HepG2 (cell line): ENCODE results near the gene ACSS3. TPM values are rescaled to one million over a fixed set of nuclear protein-coding genes. Genes with fewer than 3 reads are reported as not detected.

Experiments used
- ATAC-seq: fragments of 200-7000 bp; cut with Tn5 transposase; 3 replicates; pipeline ENCODE4 v1.9.1; 2020; ENCODE audit warnings: mild to moderate bottlenecking, moderate library complexity
- BruUV-seq: library from RNA; stranded (reverse); fragments of 400-500 nt; replicated peaks from 2 replicates; lab custom pipeline; 2021; lab: Mats Ljungman, UMichigan
- CTCF ChIA-PET: fragments of 300-600 bp; formaldehyde crosslinking; extraction: SDS; loops from one replicate; lab custom pipeline; 2021; ENCODE audit warnings: low total read pairs, inconsistent platforms, low intra/inter-chr PET ratio; lab: Yijun Ruan, JAX
- POLR2A ChIA-PET: fragments of 350-600 bp; sonication (Branson Sonifier 250); formaldehyde crosslinking; loops from one replicate; lab custom pipeline; 2020; ENCODE audit warnings: antibody characterized with exemption, inconsistent platforms; lab: Yijun Ruan, JAX
- DNase-seq: peaks from one replicate; pipeline ENCODE4 v3.0.0-alpha.2; 2015; ENCODE audit warnings: low spot score
- FAIRE-seq: peaks from 3 replicates; lab custom pipeline; 2011; peaks lifted over from hg19 to GRCh38; lab: Jason Lieb, UNC
- H2AFZ ChIP-seq: one replicate; pipeline ENCODE4 v1.6.1; 2011; ENCODE audit warnings: low read length, inconsistent platforms
- H3K27ac ChIP-seq: fragments of 300-600 bp; 3 replicates; pipeline ENCODE4 v1.8.0; 2011; ENCODE audit warnings: mixed run types, mild to moderate bottlenecking, mixed read lengths, low read length, inconsistent platforms; ENCODE audit not compliant: insufficient read depth; ENCODE audit errors: extremely low read length
- H3K27me3 ChIP-seq, 2 experiments: fragments of 200-600 bp in 1 of 2; 2 replicates in 1 of 2; 3 replicates in 1 of 2; pipeline versions ENCODE4 v1.6.0 to v1.8.0; 2011; ENCODE audit warnings: low read length in 2 of 2, mild to moderate bottlenecking in 2 of 2, moderate library complexity in 2 of 2, inconsistent platforms in 1 of 2; ENCODE audit not compliant: insufficient read depth in 2 of 2, control insufficient read depth in 1 of 2
- H3K36me3 ChIP-seq, 2 experiments: fragments of 200-600 bp in 1 of 2; replicated peaks in 1 of 2; 2 replicates in 1 of 2; 3 replicates in 1 of 2; pipeline versions ENCODE4 v1.5.1 to v1.8.0; 2011; ENCODE audit warnings: low read length in 2 of 2, inconsistent platforms in 1 of 2; ENCODE audit not compliant: insufficient read depth in 2 of 2, control insufficient read depth in 1 of 2
- H3K4me1 ChIP-seq: 2 replicates; pipeline ENCODE4 v1.5.1; 2012; ENCODE audit warnings: low read length, inconsistent platforms; ENCODE audit not compliant: insufficient read depth
- H3K4me2 ChIP-seq: 2 replicates; pipeline ENCODE4 v1.6.0; 2011; ENCODE audit warnings: low read depth, low read length, inconsistent platforms
- H3K4me3 ChIP-seq, 3 experiments: fragments of 200-600 bp in 1 of 3; sonication (generic), shearing (Covaris generic) in 1 of 3; replicated peaks in 1 of 3; 2 replicates each; pipeline ENCODE4 v1.5.1; 2011 to 2016; ENCODE audit warnings: low read length in 3 of 3, inconsistent platforms in 2 of 3, low read depth in 2 of 3, mild to moderate bottlenecking in 2 of 3, control low read depth in 1 of 3, mixed read lengths in 1 of 3; ENCODE audit not compliant: insufficient read depth in 1 of 3
- H3K79me2 ChIP-seq: one replicate; pipeline ENCODE4 v1.6.1; 2011; ENCODE audit warnings: low read length, inconsistent platforms; ENCODE audit not compliant: insufficient read depth
- H3K9ac ChIP-seq: 2 replicates; pipeline ENCODE4 v1.6.0; 2011; ENCODE audit warnings: mild to moderate bottlenecking, low read depth, low read length, inconsistent platforms; ENCODE audit not compliant: insufficient read depth
- H3K9me3 ChIP-seq: 2 replicates; pipeline ENCODE4 v1.5.1; 2012; ENCODE audit warnings: mild to moderate bottlenecking, low read length
- H4K20me1 ChIP-seq: 2 replicates; pipeline ENCODE4 v1.6.0; 2011; ENCODE audit warnings: inconsistent platforms, mild to moderate bottlenecking, low read length, moderate library complexity; ENCODE audit not compliant: insufficient read depth
- BRCA1 ChIP-seq: sonication (generic); formaldehyde crosslinking; IDR thresholded peaks from 2 replicates; pipeline ENCODE4 v1.4.0; 2020; ENCODE audit warnings: missing genetic modification reagents
- CC2D1A ChIP-seq: sonication (generic); formaldehyde crosslinking; IDR thresholded peaks from 2 replicates; pipeline ENCODE4 v1.8.1; 2023; ENCODE audit warnings: mild to moderate bottlenecking, missing genetic modification reagents
- ELF4 ChIP-seq: sonication (generic); formaldehyde crosslinking; IDR thresholded peaks from 2 replicates; pipeline ENCODE4 v1.5.0; 2020; ENCODE audit warnings: missing genetic modification reagents, mild to moderate bottlenecking, moderate library complexity, borderline replicate concordance
- FOXJ3 ChIP-seq: sonication (generic); formaldehyde crosslinking; IDR thresholded peaks from 2 replicates; pipeline ENCODE4 v1.4.0; 2020; ENCODE audit warnings: missing genetic modification reagents, mild to moderate bottlenecking, borderline replicate concordance
- MTF1 ChIP-seq: sonication (generic); formaldehyde crosslinking; IDR thresholded peaks from 2 replicates; pipeline ENCODE4 v1.5.0; 2020; ENCODE audit warnings: missing genetic modification reagents
- MTF2 ChIP-seq: sonication (generic); formaldehyde crosslinking; IDR thresholded peaks from 2 replicates; pipeline ENCODE4 v1.5.0; 2020; ENCODE audit warnings: missing genetic modification reagents, borderline replicate concordance
- TCF12 ChIP-seq, 2 experiments: fragments of 450-650 bp in 1 of 2; sonication (generic) in 1 of 2; formaldehyde crosslinking in 1 of 2; IDR thresholded peaks; 2 replicates each; pipeline versions ENCODE4 v1.6.1 to v1.8.0; 2017 to 2022; ENCODE audit warnings: antibody characterized with exemption in 1 of 2, mild to moderate bottlenecking in 1 of 2, missing genetic modification reagents in 1 of 2, moderate library complexity in 1 of 2
- WIZ ChIP-seq: sonication (generic); formaldehyde crosslinking; IDR thresholded peaks from 2 replicates; pipeline ENCODE4 v1.5.1; 2020; ENCODE audit warnings: mild to moderate bottlenecking, missing genetic modification reagents
- ZHX1 ChIP-seq: sonication (generic); formaldehyde crosslinking; IDR thresholded peaks from 2 replicates; pipeline ENCODE4 v1.8.1; 2022; ENCODE audit warnings: low read depth, mild to moderate bottlenecking, missing genetic modification reagents
- ZNF577 ChIP-seq: sonication (generic); formaldehyde crosslinking; IDR thresholded peaks from 2 replicates; pipeline ENCODE4 v1.4.0; 2020; ENCODE audit warnings: mild to moderate bottlenecking, low read depth, missing genetic modification reagents, borderline replicate concordance
- ZNF749 ChIP-seq: sonication (generic); formaldehyde crosslinking; IDR thresholded peaks from 2 replicates; pipeline ENCODE4 v1.8.0; 2022; ENCODE audit warnings: mild to moderate bottlenecking, missing genetic modification reagents, moderate library complexity, borderline replicate concordance
- ZUFSP ChIP-seq: sonication (generic); formaldehyde crosslinking; IDR thresholded peaks from 2 replicates; pipeline ENCODE4 v1.9.0; 2021; ENCODE audit warnings: missing genetic modification reagents, mild to moderate bottlenecking, borderline replicate concordance
- WGBS: methylation state at CpG from one replicate; pipeline ENCODE4 v1.1.6; 2017; ENCODE audit warnings: low lambda C conversion rate; 5-methylcytosine and 5-hydroxymethylcytosine counted together
- in situ Hi-C: cut with HindIII; loops from 2 replicates; pipeline ENCODE4 v1.10.0; 2017; ENCODE audit warnings: low pct_unique_long_range_greater_than_20kb; ENCODE audit not compliant: extremely low pct_ligation_motif_present
- intact Hi-C: fragments of 100-400 bp; cut with micrococcal nuclease; formaldehyde crosslinking; loops from one replicate; pipeline ENCODE4 v1.10.0; 2022; ENCODE audit not compliant: unreplicated experiment
- polyA plus RNA-seq, 8 experiments: library from polyadenylated mRNA; depleted of rRNA in 3 of 8; stranded (reverse) in 7 of 8; unstranded in 1 of 8; fragments of >200 nt; fragmentation: Illumina TruSeq in 4 of 8; extraction: Trizol in 4 of 8; gene quantifications; 2 replicates each; pipeline versions ENCODE4 v1.2.1 to v1.2.3, GENCODE V29; 2011 to 2016; ENCODE audit warnings: low read depth in 4 of 8, missing spikeins in 1 of 8, mixed read lengths in 1 of 8; ENCODE audit not compliant: insufficient read depth in 1 of 8
- total RNA-seq, 5 experiments: library from RNA; depleted of rRNA; stranded (reverse); fragments of >200 nt; fragmentation: Illumina TruSeq; extraction: Trizol; gene quantifications; 2 replicates each; pipeline ENCODE4 v1.2.3, GENCODE V29; 2016; ENCODE audit warnings: low read depth in 1 of 5

The ACSS3 gene
- total and polyA plus RNA-seq, 2 of the 13 experiments (the other 11 are each of a cell fraction or from before 2014, with no cell fraction given), result 79.5 to 86.3 TPM

- DNase-seq, result no peak
- no peak for FAIRE-seq
- WGBS, result 100% methylated on average over 2 of the region's 2 CpGs
- Histone ChIP-seq H3K9me3 (no peaks in the 10 kb centered on the region), H2AFZ (no peak overlapping the region), H3K27ac (no peak overlapping the region), H3K4me3 (no peak overlapping the region), H3K9ac (no peak overlapping the region), H3K36me3 (peaks cover 8 to 22% of the 10 kb centered on the region in 2 experiments), H4K20me1 (no peaks in the 10 kb centered on the region), H3K4me2 (no peak overlapping the region), H3K4me1 (no peaks in the 10 kb centered on the region), H3K79me2 (no peaks in the 10 kb centered on the region), H3K27me3 (no peaks in the 10 kb centered on the region)
- TF ChIP-seq ZNF749 (CRISPR knock-in tag) (no peak), WIZ (no peak), ELF4 (CRISPR knock-in tag) (no peak), ZHX1 (CRISPR knock-in tag) (no peak), MTF2 (CRISPR knock-in tag) (no peak), TCF12 (IDR thresholded peaks at IDR 0.05) (no peak), TCF12 (CRISPR knock-in tag; IDR thresholded peaks at IDR 0.05) (no peak), CC2D1A (no peak), FOXJ3 (CRISPR knock-in tag) (no peak), BRCA1 (CRISPR knock-in tag) (no peak), ZUFSP (CRISPR knock-in tag) (no peak), ZNF577 (CRISPR knock-in tag) (no peak), MTF1 (CRISPR knock-in tag) (no peak)
- no TSS peak for BruUV-seq
- intact Hi-C loops, result no loop called here
- in situ Hi-C loops, result no loop called here
- no peak for ATAC-seq
- ChIA-PET POLR2A (no interaction called here), CTCF (no interaction called here)
Observed at GRCh38 chr12:81166790-81167189, 88.9 kb downstream of the ACSS3 start.
